NCI-H748 treated with DMSO at 0.1 percent for 48 hours (cell line): ENCODE measurements around the gene PIGH.

Experiments
- DNase-seq: peaks from one replicate; lab custom pipeline; 2025; lab: John Stamatoyannopoulos, UW

PIGH gene

GRCh38 chr14:67574806-67575205 is 25.3 kb downstream of the PIGH start:
- no peak for DNase-seq

GRCh38 chr14:67574156-67574555 is 25.9 kb downstream of the PIGH start:
- no peak for DNase-seq

GRCh38 chr14:67573228-67574010 is 26.6 kb downstream of the PIGH start:
- no peak for DNase-seq

GRCh38 chr14:67572608-67573007 is 27.5 kb downstream of the PIGH start:
- DNase-seq: no peak

GRCh38 chr14:67571991-67572323 is 28.1 kb downstream of the PIGH start:
- no peak for DNase-seq

GRCh38 chr14:67571275-67571990 is 28.6 kb downstream of the PIGH start:
- peak; percentile 11 for DNase-seq

GRCh38 chr14:67570453-67570852 is 29.6 kb downstream of the PIGH start:
- DNase-seq: no peak

- no peak for DNase-seq
These were observed 30.3 kb downstream of the PIGH start for GRCh38 chr14:67569651-67570290.

- no peak for DNase-seq
These were observed 30.9 kb downstream of the PIGH start for GRCh38 chr14:67569011-67569650.

GRCh38 chr14:67567654-67568053 is 32.4 kb downstream of the PIGH start:
- no peak for DNase-seq

- DNase-seq: no peak
These were observed 33.2 kb downstream of the PIGH start for GRCh38 chr14:67566908-67567307.

GRCh38 chr14:67564236-67564635 is 35.8 kb downstream of the PIGH start:
- DNase-seq: no peak

- no peak for DNase-seq
These were observed 37.3 kb downstream of the PIGH start for GRCh38 chr14:67562776-67563150.

GRCh38 chr14:67562025-67562775 is 37.9 kb downstream of the PIGH start:
- DNase-seq: no peak

- DNase-seq: no peak
These were observed 40.4 kb downstream of the PIGH start for GRCh38 chr14:67559639-67560038.

- DNase-seq: no peak
These were observed 42.4 kb downstream of the PIGH start for GRCh38 chr14:67557656-67558055.

GRCh38 chr14:67557118-67557517 is 43.0 kb downstream of the PIGH start:
- no peak for DNase-seq

- DNase-seq: no peak
These were observed 43.4 kb downstream of the PIGH start for GRCh38 chr14:67556671-67557070.

- DNase-seq: no peak
These were observed 44.5 kb downstream of the PIGH start for GRCh38 chr14:67555518-67556090.

- DNase-seq: no peak
These were observed 45.7 kb downstream of the PIGH start for GRCh38 chr14:67554341-67554740.

- no peak for DNase-seq
These were observed 46.5 kb downstream of the PIGH start for GRCh38 chr14:67553547-67553946.

GRCh38 chr14:67551940-67552339 is 48.1 kb downstream of the PIGH start:
- no peak for DNase-seq
